Naive thymus-derived CD4-positive, alpha-beta T cell (primary cell): Measurements from ENCODE around the gene ANO3. TPM values are rescaled to one million over a fixed set of nuclear protein-coding genes. Genes with fewer than 3 reads are reported as not detected.
"Not testable (repeated sequence)": the region's sequence is repeated elsewhere in the genome, so short reads cannot be mapped to it uniquely, and the experiment has no call there.

Experiments
- ATAC-seq: fragments of 150-1000 bp; cut with Tn5 transposase; 2 replicates; pipeline ENCODE4 v1.10.0; 2021; ENCODE audit warnings: mild to moderate bottlenecking, moderate library complexity
- CTCF ChIA-PET: fragments of 350-600 bp; sonication (Branson Sonifier 250); formaldehyde crosslinking; loops from one replicate; lab custom pipeline; 2021; ENCODE audit warnings: antibody characterized with exemption; lab: Charles Lee
- POLR2A ChIA-PET: fragments of 350-600 bp; sonication (Branson Sonifier 250); formaldehyde crosslinking; loops from one replicate; lab custom pipeline; 2021; ENCODE audit warnings: antibody characterized with exemption, inconsistent platforms; lab: Charles Lee
- DNase-seq, 9 donors: peaks; one replicate each; pipeline versions ENCODE4 v3.0.0 to v3.0.0-alpha.2; 2020 to 2022; ENCODE audit warnings: mixed read lengths in 1 of 9
- H3K27ac ChIP-seq: one replicate; pipeline ENCODE4 v1.7.0; 2013; ENCODE audit warnings: mild to moderate bottlenecking, low read depth, low read length, moderate library complexity
- H3K27me3 ChIP-seq, 2 donors: one replicate each; pipeline ENCODE4 v1.7.0; 2013; ENCODE audit warnings: low read length in 2 of 2, mild to moderate bottlenecking in 2 of 2, moderate library complexity in 2 of 2; ENCODE audit not compliant: control insufficient read depth in 2 of 2, insufficient read depth in 2 of 2
- H3K36me3 ChIP-seq, 3 experiments: 1 replicate in 2 of 3; 2 replicates in 1 of 3; pipeline ENCODE4 v1.7.0; 2013; ENCODE audit warnings: low read length in 3 of 3, mild to moderate bottlenecking in 3 of 3, moderate library complexity in 1 of 3; ENCODE audit not compliant: insufficient read depth in 3 of 3, control insufficient read depth in 2 of 3
- H3K4me1 ChIP-seq, 2 donors: one replicate each; pipeline ENCODE4 v1.7.0; 2013; ENCODE audit warnings: low read length in 2 of 2, mild to moderate bottlenecking in 2 of 2, moderate library complexity in 1 of 2; ENCODE audit not compliant: control insufficient read depth in 2 of 2, insufficient read depth in 2 of 2
- H3K4me3 ChIP-seq: 2 replicates; pipeline ENCODE4 v1.7.0; 2013; ENCODE audit warnings: mild to moderate bottlenecking, low read length
- H3K9me3 ChIP-seq, 3 experiments: 1 replicate in 2 of 3; 2 replicates in 1 of 3; pipeline ENCODE4 v1.7.0; 2013; ENCODE audit warnings: low read length in 3 of 3; ENCODE audit not compliant: control insufficient read depth in 2 of 3
- H3K27ac Mint-ChIP-seq, 9 donors: one replicate each; pipeline ENCODE4 v1.8.0; 2020 to 2022; ENCODE audit warnings: mixed read lengths in 9 of 9, mild to moderate bottlenecking in 8 of 9, moderate library complexity in 5 of 9, inconsistent platforms in 2 of 9
- H3K27me3 Mint-ChIP-seq, 5 donors: one replicate each; pipeline ENCODE4 v1.8.0; 2021 to 2022; ENCODE audit warnings: mixed read lengths in 5 of 5, mild to moderate bottlenecking in 1 of 5
- H3K36me3 Mint-ChIP-seq, 5 donors: one replicate each; pipeline ENCODE4 v1.8.0; 2020 to 2022; ENCODE audit warnings: mixed read lengths in 5 of 5, mild to moderate bottlenecking in 3 of 5, inconsistent platforms in 1 of 5
- H3K4me1 Mint-ChIP-seq, 7 donors: one replicate each; pipeline ENCODE4 v1.8.0; 2020 to 2022; ENCODE audit warnings: mixed read lengths in 7 of 7, mild to moderate bottlenecking in 3 of 7, inconsistent platforms in 1 of 7
- H3K4me3 Mint-ChIP-seq, 10 donors: one replicate each; pipeline ENCODE4 v1.8.0; 2020 to 2022; ENCODE audit warnings: mild to moderate bottlenecking in 10 of 10, mixed read lengths in 10 of 10, moderate library complexity in 6 of 10, inconsistent platforms in 2 of 10
- H3K9me3 Mint-ChIP-seq, 11 donors: one replicate each; pipeline ENCODE4 v1.8.0; 2020 to 2022; ENCODE audit warnings: mixed read lengths in 11 of 11, mild to moderate bottlenecking in 4 of 11, inconsistent platforms in 1 of 11, moderate library complexity in 1 of 11
- intact Hi-C, 2 donors: fragments of 100-400 bp; cut with micrococcal nuclease; formaldehyde crosslinking; loops; one replicate each; pipeline ENCODE4 v1.15.1; 2023
- polyA plus RNA-seq, 2 donors: library from polyadenylated mRNA; unstranded; fragments of 300-500 nt; fragmentation: Illumina TruSeq; gene quantifications; one replicate each; pipeline ENCODE4 v1.2.3, GENCODE V29; 2021
- total RNA-seq, 6 experiments: library from RNA in 5 of 6; stranded (reverse) in 5 of 6; gene quantifications; 1 replicate in 5 of 6; 2 replicates in 1 of 6; pipeline ENCODE4 v1.2.3 and lab custom pipeline; 2021 to 2026

ANO3 gene
- total and polyA plus RNA-seq, 7 experiments from 2014 or later, result not detected

- DNase-seq, result no peak
Measured at GRCh38 chr11:26593691-26594090, 261.8 kb downstream of the ANO3 start.

GRCh38 chr11:26595207-26595865, 263.4 kb downstream of the ANO3 start:
- not testable (repeated sequence) for H3K36me3 Mint-ChIP-seq

More at GRCh38 chr11:26593691-26594090, 261.8 kb downstream of the ANO3 start:
- Histone ChIP-seq H3K27me3 (no peaks in the 10 kb centered on the region), H3K27ac (no peak overlapping the region), H3K36me3 (no peaks in the 10 kb centered on the region), H3K9me3 (no peaks in the 10 kb centered on the region), H3K4me1 (no peaks in the 10 kb centered on the region), H3K4me3 (no peak overlapping the region)
- H3K36me3 Mint-ChIP-seq, result peaks cover 0 to 5% (median 0%) of the 10 kb centered on the region in 5 donors
- ATAC-seq, result no peak
- H3K4me3 Mint-ChIP-seq, result no peak overlapping the region
- no peaks in the 10 kb centered on the region for H3K27me3 Mint-ChIP-seq
- ChIA-PET CTCF (no interaction called here), POLR2A (no interaction called here)
- intact Hi-C loops, result no loop called here
- H3K9me3 Mint-ChIP-seq, result peaks cover 5 to 29% (median 12%) of the 10 kb centered on the region in 11 donors
- H3K27ac Mint-ChIP-seq, result no peak overlapping the region
- H3K4me1 Mint-ChIP-seq, result no peaks in the 10 kb centered on the region

GRCh38 chr11:26597049-26597689, 265.2 kb downstream of the ANO3 start:
- ATAC-seq, DNase-seq, CTCF ChIA-PET: not testable (repeated sequence)

More at GRCh38 chr11:26595207-26595865, 263.4 kb downstream of the ANO3 start:
- H3K27me3 Mint-ChIP-seq, intact Hi-C loops, H3K27ac ChIP-seq, ATAC-seq, CTCF ChIA-PET, H3K36me3 ChIP-seq, H3K4me1 ChIP-seq, DNase-seq, H3K27ac Mint-ChIP-seq, H3K27me3 ChIP-seq, H3K9me3 ChIP-seq, H3K4me1 Mint-ChIP-seq, POLR2A ChIA-PET, H3K4me3 Mint-ChIP-seq, H3K4me3 ChIP-seq: not testable (repeated sequence)
- H3K9me3 Mint-ChIP-seq, result peaks cover 4 to 25% (median 8%) of the 10 kb centered on the region in 11 donors

GRCh38 chr11:26597899-26598298, 266.0 kb downstream of the ANO3 start:
- no peaks in the 10 kb centered on the region for H3K27me3 Mint-ChIP-seq

More at GRCh38 chr11:26597049-26597689, 265.2 kb downstream of the ANO3 start:
- POLR2A ChIA-PET, H3K9me3 ChIP-seq, H3K4me1 ChIP-seq, H3K4me1 Mint-ChIP-seq, H3K36me3 ChIP-seq, intact Hi-C loops, H3K4me3 Mint-ChIP-seq, H3K27me3 Mint-ChIP-seq, H3K27ac ChIP-seq, H3K36me3 Mint-ChIP-seq, H3K27ac Mint-ChIP-seq, H3K27me3 ChIP-seq, H3K4me3 ChIP-seq: not testable (repeated sequence)
- peaks cover 2 to 26% (median 9%) of the 10 kb centered on the region in 11 donors for H3K9me3 Mint-ChIP-seq

GRCh38 chr11:26599425-26599824, 267.5 kb downstream of the ANO3 start:
- Histone ChIP-seq H3K4me1 (no peaks in the 10 kb centered on the region), H3K4me3 (no peak overlapping the region), H3K27me3 (no peaks in the 10 kb centered on the region), H3K9me3 (no peaks in the 10 kb centered on the region), H3K36me3 (no peaks in the 10 kb centered on the region), H3K27ac (no peak overlapping the region)
- no peaks in the 10 kb centered on the region for H3K36me3 Mint-ChIP-seq
- H3K4me1 Mint-ChIP-seq, result no peaks in the 10 kb centered on the region
- CTCF ChIA-PET, result no interaction called here
- H3K9me3 Mint-ChIP-seq, result peaks cover 2 to 28% (median 8%) of the 10 kb centered on the region in 11 donors
- DNase-seq, result no peak
- POLR2A ChIA-PET, result no interaction called here
- ATAC-seq, result no peak
- no peak overlapping the region for H3K27ac Mint-ChIP-seq
- intact Hi-C loops, result no loop called here
- H3K27me3 Mint-ChIP-seq, result no peaks in the 10 kb centered on the region
- no peak overlapping the region for H3K4me3 Mint-ChIP-seq

More at GRCh38 chr11:26597899-26598298, 266.0 kb downstream of the ANO3 start:
- Histone ChIP-seq H3K9me3 (no peaks in the 10 kb centered on the region), H3K36me3 (no peaks in the 10 kb centered on the region), H3K4me3 (no peak overlapping the region), H3K27ac (no peak overlapping the region), H3K4me1 (no peaks in the 10 kb centered on the region), H3K27me3 (no peaks in the 10 kb centered on the region)
- no peaks in the 10 kb centered on the region for H3K36me3 Mint-ChIP-seq
- DNase-seq, result no peak
- no peak overlapping the region for H3K4me3 Mint-ChIP-seq
- H3K4me1 Mint-ChIP-seq, result no peaks in the 10 kb centered on the region
- ChIA-PET POLR2A (no interaction called here), CTCF (no interaction called here)
- peaks cover 2 to 28% (median 9%) of the 10 kb centered on the region in 11 donors for H3K9me3 Mint-ChIP-seq
- intact Hi-C loops, result no loop called here
- no peak overlapping the region for H3K27ac Mint-ChIP-seq
- no peak for ATAC-seq

GRCh38 chr11:26599876-26600434, 268.0 kb downstream of the ANO3 start:
- no peaks in the 10 kb centered on the region for H3K4me1 Mint-ChIP-seq
- H3K4me1 ChIP-seq, result no peaks in the 10 kb centered on the region
- ATAC-seq, result no peak
- H3K4me3 Mint-ChIP-seq, result no peak overlapping the region
- no peaks in the 10 kb centered on the region for H3K36me3 ChIP-seq
- no peaks in the 10 kb centered on the region for H3K9me3 ChIP-seq
- H3K4me3 ChIP-seq, result no peak overlapping the region
- no peaks in the 10 kb centered on the region for H3K27me3 Mint-ChIP-seq
- H3K9me3 Mint-ChIP-seq, result peaks cover 2 to 28% (median 8%) of the 10 kb centered on the region in 11 donors
- intact Hi-C loops, result no loop called here
- H3K27ac Mint-ChIP-seq, result no peak overlapping the region
- no peaks in the 10 kb centered on the region for H3K36me3 Mint-ChIP-seq
- CTCF ChIA-PET, result no interaction called here
- no peak for DNase-seq
- H3K27me3 ChIP-seq, result no peaks in the 10 kb centered on the region
- no peak overlapping the region for H3K27ac ChIP-seq
- POLR2A ChIA-PET, result no interaction called here
